Hematopoietic multipotent progenitor cell treated with erythropoietin and hydrocortisone succinate and interleukin-3 and kit ligand, for 15 days (in vitro differentiated cells): ENCODE results near the gene WNT3.

ENCODE experiments used
- DNase-seq: peaks from one replicate; pipeline ENCODE4 v3.0.0-alpha.2; 2015; ENCODE audit warnings: low spot score

The WNT3 gene

DNA sequence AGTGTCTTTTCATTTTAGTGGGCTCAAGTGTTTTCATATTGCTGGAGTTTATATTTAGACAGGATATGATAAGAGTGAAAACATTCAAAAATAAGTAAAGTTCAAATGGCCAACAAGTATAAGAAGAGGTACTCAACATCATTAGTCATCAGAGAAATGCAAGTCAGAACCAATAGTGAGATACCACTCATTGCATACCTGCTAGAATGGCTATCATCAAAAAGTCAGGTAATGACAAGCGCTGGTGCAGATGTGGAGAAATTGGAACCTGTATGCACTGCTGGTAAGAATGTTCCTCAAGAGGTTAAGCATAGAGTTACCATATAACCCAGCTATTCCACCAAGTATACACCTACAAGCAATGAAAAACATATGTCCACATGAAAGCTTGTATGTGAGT, 87.8 kb downstream of the WNT3 start:
- DNase-seq: no peak

DNA sequence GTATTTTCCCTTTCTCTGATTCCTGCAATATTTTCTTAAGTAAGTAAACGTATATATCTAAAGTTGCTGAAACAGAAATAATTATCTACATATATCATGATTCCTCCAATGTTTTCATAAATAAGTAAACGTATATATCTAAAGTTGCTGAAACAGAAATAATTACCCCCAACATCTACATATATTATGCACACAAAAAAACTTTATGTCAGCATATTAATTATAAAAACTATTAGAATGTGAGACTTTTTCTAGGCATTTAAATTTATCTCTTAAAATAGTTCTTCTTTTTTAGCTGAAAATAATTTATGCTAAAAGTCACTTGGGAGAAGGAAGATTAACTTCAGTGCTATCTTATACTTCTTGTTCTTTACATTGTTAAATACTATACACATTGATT, 88.5 kb downstream of the WNT3 start:
- DNase-seq: no peak

DNA sequence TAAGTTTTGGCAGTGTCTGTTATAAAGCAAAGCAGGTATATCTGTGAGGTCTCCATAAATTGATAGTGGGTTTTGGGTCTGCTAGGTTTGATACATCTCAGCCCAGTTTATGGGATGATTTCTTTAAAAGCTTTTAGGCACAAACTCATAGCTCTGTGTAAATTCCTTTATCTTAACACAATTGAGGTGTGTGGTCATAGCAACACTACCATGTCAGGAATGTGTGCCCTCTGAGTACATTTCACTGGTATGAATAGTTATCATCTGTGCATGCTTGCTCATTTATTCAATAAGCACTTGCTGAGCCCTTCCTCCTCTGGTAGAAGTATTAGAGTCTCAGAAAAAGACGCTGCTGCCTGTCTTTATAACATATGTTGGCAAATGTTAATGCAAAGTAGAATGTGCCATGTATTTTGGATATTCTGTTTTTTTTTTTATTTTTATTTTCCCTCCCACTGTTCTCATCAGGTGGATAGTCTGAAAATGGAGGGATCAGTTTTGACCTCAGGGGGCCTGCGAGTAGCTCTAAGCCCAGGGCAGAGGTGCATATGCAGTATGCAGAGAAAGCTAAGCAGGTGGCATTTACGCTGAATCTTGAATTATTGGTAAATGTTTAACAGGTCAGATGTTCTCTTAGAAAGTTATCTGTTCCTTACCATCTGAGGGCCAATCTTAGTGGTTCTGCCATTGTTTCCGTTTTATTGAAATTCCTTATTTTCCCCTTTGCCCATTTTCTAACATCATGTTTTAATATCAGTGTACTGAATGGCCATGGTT, 90.7 kb downstream of the WNT3 start:
- no peak for DNase-seq

DNA sequence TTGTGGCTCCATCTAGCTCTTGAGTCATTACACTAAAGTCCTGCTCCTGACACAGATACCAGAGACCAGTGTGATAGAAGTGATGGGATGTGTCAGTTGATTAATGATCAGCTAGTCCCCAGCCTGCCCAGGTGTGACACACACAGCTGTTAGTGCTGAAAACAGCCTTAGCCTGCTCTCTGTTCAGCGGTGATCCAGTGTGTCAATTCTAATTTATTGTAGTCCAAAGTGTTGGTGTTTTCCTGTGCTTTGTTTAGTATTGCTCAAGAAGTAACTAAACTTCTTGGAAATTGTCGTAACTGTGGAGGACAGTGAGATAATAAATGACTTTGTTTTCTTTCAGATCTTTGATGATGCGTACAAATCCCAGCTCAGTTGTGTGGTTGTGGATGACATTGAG, 92.3 kb downstream of the WNT3 start:
- DNase-seq: no peak

GRCh38 chr17:46722662-46723285, 95.7 kb downstream of the WNT3 start:
- DNase-seq: no peak

DNA sequence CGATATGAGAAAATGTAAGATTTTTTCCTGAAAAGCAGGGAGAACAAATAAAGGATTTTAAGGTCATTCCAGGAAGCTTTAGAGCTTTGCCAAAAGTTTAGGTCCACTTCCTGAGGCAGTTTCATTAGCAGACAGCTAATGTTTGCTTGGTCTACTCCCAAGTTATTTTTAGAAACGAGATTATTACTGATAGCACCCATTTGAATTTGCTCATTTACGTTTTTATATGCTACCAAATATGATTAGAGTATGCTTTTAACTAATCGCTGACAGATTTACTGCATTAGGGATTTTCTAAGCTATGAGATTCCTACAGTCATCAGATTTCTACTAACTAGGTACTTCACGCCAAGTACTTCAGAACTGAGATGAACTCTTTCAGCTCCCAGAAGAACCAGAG, 98.1 kb downstream of the WNT3 start:
- DNase-seq: no peak

DNA sequence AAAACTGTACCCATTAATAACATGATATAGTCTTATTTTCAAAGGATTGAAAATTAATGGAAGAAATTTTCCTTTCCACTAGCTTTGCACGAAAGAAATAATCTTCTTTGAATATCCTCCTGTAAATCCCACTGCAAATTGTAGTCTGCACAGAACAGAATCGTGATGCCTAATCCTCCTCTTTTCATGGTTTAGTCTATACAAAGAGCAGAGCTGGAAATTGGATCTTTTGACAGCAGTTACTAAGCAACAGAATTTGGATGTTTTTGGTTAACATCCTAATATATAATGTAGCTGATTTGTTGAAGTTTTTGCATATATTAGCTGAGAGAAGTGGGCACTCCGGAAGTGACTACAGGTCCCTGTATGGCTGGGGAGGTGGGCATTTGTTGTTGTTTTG, 98.6 kb downstream of the WNT3 start:
- DNase-seq: no peak

- no peak for DNase-seq
Observed at GRCh38 chr17:46717999-46718398, 100.5 kb downstream of the WNT3 start.
